Measurements from ENCODE around the gene IGF2.
"Not testable (repeated sequence)": the region's sequence is repeated elsewhere in the genome, so short reads cannot be mapped to it uniquely, and the experiment has no call there.

IGF2 gene

GRCh38 chr11:2129699-2130366 is 9.4 kb downstream of the IGF2 start:
- no peak for TF ChIP-seq MYC (IDR thresholded peaks at IDR 0.05; ENCODE audit: low read depth, low read length)
- H3K4me3 ChIP-seq (ENCODE audit: low read depth, low read length), result no peak overlapping the region
- DNase-seq (ENCODE audit: low read depth), result no peak

- DNase-seq (ENCODE audit: low read depth), result no peak
- TF ChIP-seq MAX (IDR thresholded peaks at IDR 0.05; ENCODE audit: low read depth, low read length) (no peak), CTCF (IDR thresholded peaks at IDR 0.05; ENCODE audit: low read depth, low read length) (no peak), POLR2A (IDR thresholded peaks at IDR 0.05; ENCODE audit: extremely low read depth, insufficient read length) (no peak), MYC (IDR thresholded peaks at IDR 0.05; ENCODE audit: low read depth, low read length) (no peak)
- no peak overlapping the region for H3K4me3 ChIP-seq (ENCODE audit: low read depth, low read length)
These were observed 9.9 kb downstream of the IGF2 start for GRCh38 chr11:2129308-2129698.

- TF ChIP-seq POLR2A (IDR thresholded peaks at IDR 0.05; ENCODE audit: extremely low read depth, insufficient read length) (no peak), MYC (IDR thresholded peaks at IDR 0.05; ENCODE audit: low read depth, low read length) (no peak)
- H3K4me3 ChIP-seq (ENCODE audit: low read depth, low read length), result no peak overlapping the region
- no peak for DNase-seq (ENCODE audit: low read depth)
These were observed 10.5 kb downstream of the IGF2 start for GRCh38 chr11:2128511-2129307.

GRCh38 chr11:2128130-2128510 is 11.1 kb downstream of the IGF2 start:
- no peak overlapping the region for H3K4me3 ChIP-seq (ENCODE audit: low read depth, low read length)
- DNase-seq (ENCODE audit: low read depth), result no peak
- TF ChIP-seq CTCF (IDR thresholded peaks at IDR 0.05; ENCODE audit: low read depth, low read length), result no peak
- no peak for TF ChIP-seq MYC (IDR thresholded peaks at IDR 0.05; ENCODE audit: low read depth, low read length)
- TF ChIP-seq POLR2A (IDR thresholded peaks at IDR 0.05; ENCODE audit: extremely low read depth, insufficient read length), result no peak
- TF ChIP-seq MAX (IDR thresholded peaks at IDR 0.05; ENCODE audit: low read depth, low read length), result no peak

GRCh38 chr11:2127482-2128129 is 11.6 kb downstream of the IGF2 start:
- no peak for DNase-seq (ENCODE audit: low read depth)
- no peak overlapping the region for H3K4me3 ChIP-seq (ENCODE audit: low read depth, low read length)
- TF ChIP-seq MYC (IDR thresholded peaks at IDR 0.05; ENCODE audit: low read depth, low read length), result no peak
- no peak for TF ChIP-seq POLR2A (IDR thresholded peaks at IDR 0.05; ENCODE audit: extremely low read depth, insufficient read length)
- TF ChIP-seq MAX (IDR thresholded peaks at IDR 0.05; ENCODE audit: low read depth, low read length), result no peak
- TF ChIP-seq CTCF (IDR thresholded peaks at IDR 0.05; ENCODE audit: low read depth, low read length), result no peak

- DNase-seq (ENCODE audit: low read depth), result no peak
- TF ChIP-seq MYC (IDR thresholded peaks at IDR 0.05; ENCODE audit: low read depth, low read length) (no peak), POLR2A (IDR thresholded peaks at IDR 0.05; ENCODE audit: extremely low read depth, insufficient read length) (no peak), MAX (IDR thresholded peaks at IDR 0.05; ENCODE audit: low read depth, low read length) (no peak), CTCF (IDR thresholded peaks at IDR 0.05; ENCODE audit: low read depth, low read length) (no peak)
- no peak overlapping the region for H3K4me3 ChIP-seq (ENCODE audit: low read depth, low read length)
These were observed 12.6 kb downstream of the IGF2 start for GRCh38 chr11:2126520-2127085.

- not testable (repeated sequence) for DNase-seq (ENCODE audit: low read depth)
These were observed 14.3 kb downstream of the IGF2 start for GRCh38 chr11:2124736-2125484.

More at GRCh38 chr11:2124736-2125484, 14.3 kb downstream of the IGF2 start:
- H3K4me3 ChIP-seq (ENCODE audit: low read depth, low read length), result not testable (repeated sequence)
